GM21717 (cell line): ENCODE data around the gene STARD3NL.
"Not testable (repeated sequence)": the region's sequence is repeated elsewhere in the genome, so short reads cannot be mapped to it uniquely, and the experiment has no call there.

ENCODE experiments used
- ATAC-seq: cut with Tn5 transposase; IDR thresholded peaks from one replicate; pipeline ENCODE4 v1.9.1; 2021; ENCODE audit warnings: mild to moderate bottlenecking, moderate library complexity; ENCODE audit not compliant: unreplicated experiment

STARD3NL gene

GRCh38 chr7:38178004-38178694 lies at the start of gene STARD3NL:
Gene STARD3NL, plus strand, starts transcription at chr7:38178245. Its CDS starts 29,260 bp downstream, at chr7:38207505.
- peak; percentile 99 for ATAC-seq

GRCh38 chr7:38129162-38129561 lies 48.9 kb upstream of the STARD3NL start:
- ATAC-seq, result no peak

DNA sequence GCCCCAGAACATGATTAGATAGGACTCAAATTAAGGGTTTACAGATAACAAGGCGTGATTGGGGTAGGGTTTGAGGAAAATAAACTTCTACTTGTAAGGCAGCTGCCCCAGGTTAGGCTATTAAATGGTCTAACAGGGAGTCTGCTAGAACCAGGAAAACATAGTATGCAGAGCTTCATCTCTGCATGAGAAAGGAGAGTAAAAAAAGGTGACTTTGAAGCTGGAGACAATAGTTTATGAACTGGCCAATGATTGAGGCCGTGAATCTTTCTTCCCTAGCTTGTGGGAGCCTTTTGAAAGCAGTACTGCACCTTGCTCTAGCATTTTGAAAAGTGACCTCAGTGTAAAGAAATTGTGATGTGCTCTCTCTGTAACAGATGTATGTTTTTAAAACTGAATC lies 48.5 kb upstream of the STARD3NL start:
- no peak for ATAC-seq

DNA sequence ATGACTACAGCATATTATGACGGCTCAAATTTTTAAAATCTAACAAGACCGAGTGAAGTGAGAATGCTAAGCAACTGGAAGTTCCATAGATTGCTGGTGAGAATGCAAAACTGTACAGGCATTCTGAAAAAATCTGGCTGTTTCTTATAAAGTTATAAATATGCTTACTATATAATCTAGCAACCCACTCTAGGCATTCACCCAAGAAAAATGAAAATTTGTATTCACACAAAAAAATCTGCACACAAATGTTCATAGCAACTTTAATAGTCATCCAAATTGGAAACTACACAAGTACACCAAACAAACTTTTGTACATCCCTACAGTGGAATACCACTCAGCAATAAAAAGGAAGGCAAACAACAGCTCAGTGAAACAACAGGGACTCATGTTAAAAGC lies 39.9 kb upstream of the STARD3NL start:
- ATAC-seq, result no peak

GRCh38 chr7:38141187-38141586 lies 36.9 kb upstream of the STARD3NL start:
- no peak for ATAC-seq

- ATAC-seq, result peak; percentile 71
Observed at GRCh38 chr7:38142736-38143135, 35.3 kb upstream of the STARD3NL start.

GRCh38 chr7:38147005-38147404 lies 31.0 kb upstream of the STARD3NL start:
- no peak for ATAC-seq

DNA sequence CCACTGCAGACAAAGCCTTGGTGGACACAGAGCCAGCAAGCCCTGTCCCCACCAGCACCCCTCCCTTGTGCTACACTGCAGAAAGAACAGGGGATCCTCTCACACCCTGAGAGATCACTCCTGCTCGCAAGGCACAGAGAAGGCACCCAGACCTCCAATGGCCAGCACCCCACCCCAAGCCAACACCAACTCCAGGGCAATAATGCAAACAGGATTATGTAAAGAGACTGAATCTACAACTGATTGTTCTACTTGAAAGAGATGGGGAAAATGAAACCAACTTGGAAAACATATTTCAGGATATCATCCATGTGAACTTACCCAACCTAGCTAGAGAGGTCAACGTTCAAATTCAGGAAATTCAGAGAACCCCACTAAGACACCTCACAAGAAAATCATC lies 26.5 kb upstream of the STARD3NL start:
- no peak for ATAC-seq

- no peak for ATAC-seq
Observed at GRCh38 chr7:38153515-38153914, 24.5 kb upstream of the STARD3NL start.

- no peak for ATAC-seq
Observed at GRCh38 chr7:38154278-38154677, 23.8 kb upstream of the STARD3NL start.

DNA sequence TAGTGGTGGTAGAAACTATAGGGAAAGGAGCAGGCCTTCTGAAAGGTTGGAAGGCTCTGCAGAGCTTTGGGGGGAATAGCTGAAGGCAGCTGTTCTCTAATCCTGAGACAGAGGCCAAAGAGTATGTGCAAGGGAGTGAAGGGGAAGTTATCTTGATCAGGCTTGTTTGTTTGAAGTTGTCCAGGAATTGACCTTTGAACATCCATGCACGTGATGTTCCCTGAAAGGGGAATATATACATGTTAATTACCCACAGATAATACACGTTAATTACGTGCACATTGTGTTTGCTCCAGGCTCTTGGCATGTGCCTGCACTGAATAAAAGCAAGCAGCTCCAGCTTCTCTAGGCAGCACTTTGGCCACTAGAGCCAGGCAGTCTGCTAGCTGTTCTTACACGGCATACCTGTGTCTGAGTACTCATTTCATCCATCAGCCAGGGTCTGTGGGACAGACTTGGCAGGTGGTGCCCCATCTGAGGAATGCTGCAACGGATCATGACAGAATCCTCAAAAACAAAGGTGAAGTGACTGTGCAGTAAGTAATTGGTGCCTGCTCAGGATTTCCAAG lies 18.0 kb upstream of the STARD3NL start:
- no peak for ATAC-seq

GRCh38 chr7:38162036-38162435 lies 16.0 kb upstream of the STARD3NL start:
- ATAC-seq, result no peak

GRCh38 chr7:38163671-38164070 lies 14.4 kb upstream of the STARD3NL start:
- no peak for ATAC-seq

DNA sequence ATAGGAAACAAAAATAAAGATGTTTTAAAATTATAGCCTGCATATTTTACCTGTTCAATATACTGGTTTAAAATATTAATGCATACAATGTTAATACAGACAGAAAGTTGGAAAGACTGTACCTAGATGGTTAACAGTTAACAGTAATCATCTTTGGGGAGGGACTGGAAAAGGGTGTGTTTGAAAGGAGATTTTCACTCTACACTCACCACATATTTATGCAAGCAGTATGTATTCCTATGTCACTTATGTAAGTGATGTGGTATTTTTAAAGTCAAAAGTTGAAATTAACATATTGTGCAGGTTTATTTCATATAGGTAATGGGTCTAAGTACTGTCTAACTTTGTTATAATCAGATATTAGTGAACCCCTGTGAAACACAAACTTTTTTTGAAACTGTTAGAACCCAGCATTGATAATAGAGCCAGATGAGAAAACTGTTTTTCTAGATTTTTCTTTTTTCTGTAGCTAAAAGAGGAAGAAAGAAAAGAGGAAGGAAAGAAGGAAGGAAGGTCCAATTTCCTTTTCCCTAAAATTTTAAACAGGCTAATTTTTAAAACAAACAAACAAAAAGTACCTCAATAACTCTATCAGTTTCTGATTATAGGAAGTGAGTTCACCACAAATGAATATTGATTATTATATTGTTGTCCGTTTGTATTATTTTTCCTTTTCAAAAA lies 9.0 kb upstream of the STARD3NL start:
- no peak for ATAC-seq

DNA sequence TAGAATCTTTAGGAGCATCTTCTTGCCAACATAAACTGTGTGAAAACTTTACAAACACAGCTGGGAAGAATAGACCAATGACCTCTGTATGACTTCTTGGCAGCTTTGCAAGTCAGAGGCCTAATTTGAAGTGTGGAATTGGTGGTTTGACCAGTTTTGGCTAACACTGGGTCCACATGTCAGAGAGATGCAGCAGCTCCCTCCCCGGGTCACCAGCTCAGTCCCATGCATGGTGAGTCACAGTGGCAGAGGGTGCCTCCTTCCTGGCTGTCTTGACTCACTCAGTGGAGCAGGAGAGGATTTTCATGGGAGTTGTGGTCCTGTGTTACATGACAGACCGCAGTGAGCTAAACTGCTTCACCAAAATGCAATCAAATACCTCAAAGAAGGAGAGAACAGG lies 8.2 kb upstream of the STARD3NL start:
- ATAC-seq, result peak; percentile 54

DNA sequence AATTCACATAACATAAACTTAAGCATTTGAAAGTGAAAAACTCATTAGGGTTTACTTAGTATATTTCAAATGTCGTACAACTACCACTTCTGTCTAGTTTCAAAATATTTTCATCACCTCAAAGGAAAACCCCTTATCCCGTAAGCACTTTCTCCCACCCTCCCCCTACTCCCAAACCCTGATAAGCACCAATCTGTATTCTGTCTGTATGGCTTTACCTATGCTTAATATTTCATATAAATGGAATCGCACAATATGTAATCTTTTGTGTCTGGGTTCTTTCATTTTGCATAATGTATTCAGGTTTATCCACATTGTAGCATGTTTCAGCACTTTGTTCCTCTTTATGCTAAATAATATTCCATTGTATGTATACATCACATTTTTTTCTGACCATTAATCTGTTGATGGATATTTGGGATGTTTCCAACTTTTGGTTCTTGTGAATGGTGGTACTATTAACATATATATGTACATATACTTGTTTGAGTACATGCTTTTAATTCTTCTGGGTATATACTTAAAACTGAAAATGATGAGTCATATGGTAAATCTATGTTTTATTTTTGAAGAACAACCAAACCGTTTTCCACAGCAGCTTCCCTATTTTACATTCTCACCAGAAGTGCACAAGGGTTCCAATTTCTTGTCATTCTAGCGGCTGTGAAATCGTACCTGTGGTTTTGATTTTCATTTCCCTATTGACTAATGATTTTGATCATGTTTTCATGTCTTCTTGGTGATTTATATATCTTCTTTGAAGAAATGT lies 6.2 kb upstream of the STARD3NL start:
- peak; percentile 68 for ATAC-seq

- ATAC-seq, result not testable (repeated sequence)
Observed at GRCh38 chr7:38175547-38175946, 2.5 kb upstream of the STARD3NL start.

GRCh38 chr7:38177621-38178003 lies 433 bp upstream of the STARD3NL start:
- no peak for ATAC-seq

- peak; percentile 38 for ATAC-seq
Observed at GRCh38 chr7:38178695-38179344, 775 bp downstream of the STARD3NL start.

- ATAC-seq, result no peak
Observed at GRCh38 chr7:38179776-38180226, 1.8 kb downstream of the STARD3NL start.

GRCh38 chr7:38181111-38181510 lies 3.1 kb downstream of the STARD3NL start:
- ATAC-seq, result no peak
